Stimulated activated CD8-positive, alpha-beta memory T cell treated with anti-CD3 and anti-CD28 coated beads, Interleukin-12 subunit alpha, Interleukin-12 subunit beta, amount 100 ng/mL, for 24 hours (primary cell): ENCODE results near the gene SLC22A8.
A peak's percentile ranks its signal among the peaks of the same experiment; 100 is the strongest.
"Not testable (repeated sequence)": the region's sequence is repeated elsewhere in the genome, so short reads cannot be mapped to it uniquely, and the experiment has no call there.

ENCODE experiments used
- DNase-seq: peaks from one replicate; pipeline ENCODE4 v3.0.0-alpha.2; 2020; ENCODE audit errors: extremely low read depth

SLC22A8 gene, protein sequence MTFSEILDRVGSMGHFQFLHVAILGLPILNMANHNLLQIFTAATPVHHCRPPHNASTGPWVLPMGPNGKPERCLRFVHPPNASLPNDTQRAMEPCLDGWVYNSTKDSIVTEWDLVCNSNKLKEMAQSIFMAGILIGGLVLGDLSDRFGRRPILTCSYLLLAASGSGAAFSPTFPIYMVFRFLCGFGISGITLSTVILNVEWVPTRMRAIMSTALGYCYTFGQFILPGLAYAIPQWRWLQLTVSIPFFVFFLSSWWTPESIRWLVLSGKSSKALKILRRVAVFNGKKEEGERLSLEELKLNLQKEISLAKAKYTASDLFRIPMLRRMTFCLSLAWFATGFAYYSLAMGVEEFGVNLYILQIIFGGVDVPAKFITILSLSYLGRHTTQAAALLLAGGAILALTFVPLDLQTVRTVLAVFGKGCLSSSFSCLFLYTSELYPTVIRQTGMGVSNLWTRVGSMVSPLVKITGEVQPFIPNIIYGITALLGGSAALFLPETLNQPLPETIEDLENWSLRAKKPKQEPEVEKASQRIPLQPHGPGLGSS

DNA sequence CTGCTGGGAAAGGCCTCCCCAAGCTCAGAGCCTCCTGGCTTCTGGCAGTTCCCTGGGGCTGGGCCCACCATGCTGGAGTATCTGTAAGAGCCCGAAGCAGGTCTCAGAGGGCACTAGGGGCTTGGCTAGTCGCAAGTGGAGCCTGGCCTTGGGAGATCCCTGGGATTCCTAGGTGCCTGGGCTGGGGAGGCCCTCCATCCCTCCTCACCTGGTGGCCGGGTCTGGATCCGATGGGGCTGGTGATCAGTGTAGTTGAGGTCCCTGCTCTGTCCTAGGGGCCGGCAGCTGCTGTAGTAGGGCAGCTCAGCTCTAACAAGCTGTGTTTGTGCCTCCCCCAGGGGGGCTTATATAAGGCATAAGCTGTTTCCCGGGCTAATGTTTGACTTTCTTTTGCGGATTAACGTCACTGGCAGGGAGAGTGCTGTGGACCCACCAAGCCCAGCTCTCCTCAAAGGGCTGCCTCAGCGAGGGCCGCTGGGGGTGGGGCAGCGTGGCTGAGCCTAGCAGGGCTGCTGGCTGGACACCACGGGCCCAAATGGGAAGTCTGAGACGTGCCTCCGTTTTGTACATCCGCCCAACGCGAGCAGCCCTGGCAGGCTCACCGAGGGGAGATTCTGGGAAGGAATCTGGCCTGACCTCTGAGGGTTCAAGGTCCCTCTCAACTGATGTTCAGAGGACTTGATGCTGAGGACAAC is at the start of gene SLC22A8:
Gene SLC22A8, minus strand, starts transcription at position 321 of the 695 bp plus-strand sequence. CDS start 883 bp downstream, outside the sequence.
- DNase-seq = no peak

DNA sequence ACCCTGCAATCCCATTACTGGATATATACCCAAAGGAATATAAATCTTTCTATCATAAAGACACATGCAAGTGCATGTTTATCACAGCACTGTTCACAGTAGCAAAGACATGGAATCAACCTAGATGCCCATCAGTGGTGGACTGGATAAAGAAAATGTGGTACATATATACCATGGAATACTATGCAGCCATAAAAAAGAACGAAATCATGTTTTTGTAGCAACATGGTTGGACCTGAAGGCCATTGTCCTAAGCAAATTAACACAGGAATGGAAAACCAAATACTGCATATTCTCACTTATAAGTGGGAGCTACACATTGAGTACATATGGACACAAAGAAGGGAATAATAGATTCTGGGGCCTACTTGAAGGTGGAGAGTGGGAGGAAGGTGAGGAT is 30.6 kb upstream of the SLC22A8 start:
- not testable (repeated sequence) for DNase-seq

DNA sequence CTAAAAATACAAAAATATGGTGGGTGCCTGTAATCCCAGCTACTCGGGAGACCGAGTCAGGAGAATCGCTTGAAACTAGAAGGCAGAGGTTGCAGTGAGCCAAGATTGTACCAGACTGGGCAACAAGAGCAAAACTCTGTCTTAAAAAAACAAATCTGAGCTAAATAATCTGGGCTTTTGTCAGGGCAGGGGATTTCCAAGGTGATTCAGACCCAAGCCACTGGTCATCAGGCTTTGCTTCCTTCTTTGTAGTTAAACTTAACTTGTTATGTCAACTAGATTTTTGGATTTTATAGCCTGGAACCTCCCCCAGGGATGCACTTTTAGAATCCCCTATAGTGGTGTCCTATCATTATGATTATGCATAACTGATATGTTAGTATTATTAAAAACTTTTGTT is 27.0 kb upstream of the SLC22A8 start:
- DNase-seq = no peak

DNA sequence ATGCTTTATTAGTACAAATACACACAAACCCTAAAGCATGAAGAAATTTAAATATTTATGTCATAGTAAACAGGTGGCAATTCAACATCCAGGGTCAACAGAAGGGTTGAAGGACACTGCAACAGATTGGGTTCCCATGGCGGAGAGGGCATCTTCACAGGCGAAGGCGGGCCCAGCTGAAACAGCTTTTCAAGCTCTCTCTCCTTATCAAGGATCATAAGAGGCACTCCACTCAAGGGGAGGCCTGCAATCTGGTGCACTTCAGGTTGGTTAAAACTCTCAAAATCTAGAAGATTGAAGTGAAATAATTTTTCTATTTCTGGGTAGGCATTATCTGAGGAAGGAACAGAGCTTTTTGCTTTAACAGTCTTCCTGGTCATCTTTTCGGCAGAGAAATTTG is 16.8 kb upstream of the SLC22A8 start:
- DNase-seq = no peak

DNA sequence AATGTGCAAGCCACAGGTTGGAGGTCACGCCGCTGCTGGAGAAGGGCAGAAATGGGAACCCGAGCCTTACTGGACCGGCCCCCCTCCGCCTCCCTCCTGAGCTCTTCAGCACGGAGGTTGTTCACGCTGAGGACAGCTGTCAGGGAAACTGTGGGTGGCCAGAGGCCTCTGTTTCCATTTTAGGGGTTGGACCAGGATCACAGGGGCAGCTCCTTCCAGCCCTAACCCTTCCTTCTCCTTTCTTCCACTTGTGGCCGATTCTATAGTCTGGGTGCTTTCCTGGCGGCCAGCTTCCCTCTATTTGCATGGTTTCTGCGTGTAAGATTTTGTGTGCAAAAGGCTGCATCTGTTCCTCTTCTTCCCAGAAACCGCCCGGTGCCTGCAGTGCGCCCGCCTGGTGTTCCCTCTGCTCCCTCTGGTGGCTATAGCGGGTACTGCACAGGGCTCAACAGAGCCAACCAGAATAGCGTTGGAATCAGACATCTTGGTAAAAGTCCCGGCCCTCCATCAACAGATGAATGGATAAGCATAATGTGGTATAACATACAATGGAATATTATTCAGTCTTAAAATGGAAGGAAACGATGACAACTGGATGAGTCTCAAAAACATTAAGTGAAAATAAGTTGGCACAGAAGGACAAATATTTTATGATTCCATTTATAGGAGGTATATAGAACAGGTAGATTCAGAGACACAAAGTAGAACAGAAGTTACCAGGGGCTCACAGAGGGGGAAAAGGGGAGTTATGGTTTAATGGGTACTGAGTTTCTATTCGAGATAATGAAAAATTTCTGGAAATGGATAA is 8.4 kb upstream of the SLC22A8 start:
- DNase-seq = peak; percentile 56

DNA sequence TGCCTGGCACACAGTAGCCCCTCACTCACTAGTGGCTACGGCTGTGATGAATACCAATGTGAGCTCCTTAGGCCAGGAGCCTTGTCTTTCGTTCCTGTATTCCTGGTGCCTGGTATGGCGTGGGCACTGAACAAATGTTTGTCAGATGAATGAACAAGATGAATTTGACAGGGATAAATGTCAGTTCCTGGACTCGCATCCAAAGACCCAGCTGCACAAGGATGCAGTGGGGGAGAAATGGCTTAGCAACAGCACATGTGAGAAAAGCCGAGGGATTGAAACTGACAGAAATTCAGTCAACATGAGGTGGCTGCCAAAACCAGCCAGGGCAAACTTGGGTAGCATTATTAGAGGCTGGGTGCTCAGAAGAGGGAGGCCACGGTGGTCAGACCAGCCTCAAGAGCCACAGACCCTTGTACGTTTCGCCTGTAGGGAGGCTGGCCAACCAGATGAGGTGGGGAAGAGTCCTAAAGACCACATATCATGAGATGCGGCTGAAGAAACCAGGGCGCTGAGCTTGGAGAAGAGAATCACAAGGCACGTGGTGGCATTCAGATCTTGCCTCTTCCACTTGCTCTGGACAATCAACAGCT is 7.7 kb upstream of the SLC22A8 start:
- DNase-seq = no peak

DNA sequence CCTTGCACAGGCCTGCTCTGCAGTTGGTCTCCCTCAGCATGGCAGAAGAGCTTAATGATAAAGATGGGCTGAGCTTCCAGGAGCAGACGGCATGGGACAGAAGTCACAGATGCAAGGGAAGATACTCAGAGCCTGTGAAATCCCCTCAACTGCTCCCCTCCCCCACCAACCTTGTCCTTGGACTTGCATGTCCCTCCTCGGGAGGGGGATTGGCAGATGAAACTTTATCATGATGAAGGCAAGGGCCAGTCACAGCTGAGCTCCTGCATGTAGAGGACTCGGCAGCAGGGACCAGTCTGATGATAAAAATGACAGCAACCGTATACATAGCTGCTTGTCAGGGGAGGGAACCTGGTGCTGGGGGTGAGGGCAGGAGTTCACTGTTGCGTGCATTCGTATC is 6.8 kb upstream of the SLC22A8 start:
- DNase-seq = no peak

DNA sequence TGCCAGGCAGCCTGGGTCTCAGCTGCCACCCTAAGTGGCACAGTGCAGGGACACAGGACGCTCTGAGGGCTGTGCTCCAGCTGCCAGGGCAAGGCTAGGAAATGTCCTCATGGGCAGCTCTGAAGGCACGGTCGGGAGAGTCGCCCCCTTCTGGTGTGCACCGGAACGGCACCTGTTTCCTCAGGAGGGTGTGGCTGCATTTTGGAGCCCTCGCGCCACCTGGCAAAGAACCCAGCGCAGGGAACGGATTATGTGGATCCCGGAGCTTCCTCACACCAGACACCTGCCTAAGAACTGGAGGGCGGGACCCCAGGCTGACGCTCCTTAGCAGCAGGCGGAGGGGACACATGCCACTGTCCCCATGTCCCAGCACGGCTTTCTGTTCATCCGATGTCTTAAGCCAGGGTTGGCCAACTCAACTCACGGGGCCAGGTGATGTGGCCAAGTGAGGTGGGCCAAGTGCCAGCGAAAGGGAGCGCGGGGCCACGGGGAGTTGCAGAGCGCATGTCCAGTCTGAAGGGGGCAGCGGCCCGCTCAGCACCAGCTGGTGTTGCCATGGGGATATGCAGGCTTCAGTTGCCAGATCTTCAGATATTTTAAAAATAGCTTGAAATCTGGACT is 5.1 kb upstream of the SLC22A8 start:
- DNase-seq = no peak

DNA sequence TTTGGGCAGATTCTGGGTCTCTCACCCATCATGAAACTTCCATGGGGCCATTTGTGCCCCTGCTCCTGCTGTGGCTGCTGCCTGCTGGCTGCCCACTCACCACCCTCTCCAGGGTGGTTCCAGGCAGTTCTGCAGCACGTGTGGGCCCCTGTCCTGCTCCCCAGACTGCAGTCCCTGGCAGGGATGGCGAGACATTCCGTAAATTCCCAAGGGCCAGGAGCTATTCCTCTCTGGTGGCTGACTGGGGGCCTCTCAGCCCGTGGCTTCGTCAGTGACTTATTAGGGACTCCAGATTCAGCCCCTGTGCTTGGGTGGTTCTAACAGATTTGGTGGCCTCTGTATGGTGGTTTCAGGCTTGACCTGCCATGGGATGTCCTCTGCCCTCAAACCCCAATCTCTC is 3.9 kb upstream of the SLC22A8 start:
- DNase-seq = no peak

DNA sequence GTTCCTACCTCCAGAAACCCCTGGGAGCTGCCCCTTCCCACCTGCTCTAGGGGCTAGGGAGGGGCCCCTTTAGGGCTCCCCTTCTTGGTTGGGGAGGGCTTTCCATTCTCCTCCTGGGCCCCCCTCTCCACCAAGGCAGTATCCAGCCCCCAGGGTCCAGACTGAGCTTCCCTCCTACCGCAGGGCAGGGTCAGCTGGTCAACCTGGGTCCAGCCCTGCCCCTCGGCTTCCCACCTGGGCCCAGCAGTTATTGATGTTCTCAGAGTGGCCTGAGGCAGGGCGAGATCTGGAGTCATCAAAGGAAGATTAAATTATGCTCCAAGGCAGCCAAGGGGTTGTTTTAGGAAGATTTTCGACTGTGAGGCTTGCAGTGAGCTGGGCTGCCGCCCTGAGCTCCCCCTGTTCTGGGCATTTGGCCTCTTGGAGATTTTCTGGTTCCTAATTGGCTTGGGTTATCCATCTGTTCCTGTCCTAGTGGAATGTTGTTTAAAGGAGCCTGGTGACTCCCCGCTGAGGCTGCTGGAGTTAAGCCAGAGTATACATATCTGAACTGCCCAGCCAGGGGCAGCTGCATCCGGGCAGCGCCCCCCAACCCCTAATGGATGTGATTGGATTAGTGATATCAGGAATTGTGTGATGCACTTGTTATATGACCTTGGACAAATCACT is 1.8 kb upstream of the SLC22A8 start:
- DNase-seq = no peak

DNA sequence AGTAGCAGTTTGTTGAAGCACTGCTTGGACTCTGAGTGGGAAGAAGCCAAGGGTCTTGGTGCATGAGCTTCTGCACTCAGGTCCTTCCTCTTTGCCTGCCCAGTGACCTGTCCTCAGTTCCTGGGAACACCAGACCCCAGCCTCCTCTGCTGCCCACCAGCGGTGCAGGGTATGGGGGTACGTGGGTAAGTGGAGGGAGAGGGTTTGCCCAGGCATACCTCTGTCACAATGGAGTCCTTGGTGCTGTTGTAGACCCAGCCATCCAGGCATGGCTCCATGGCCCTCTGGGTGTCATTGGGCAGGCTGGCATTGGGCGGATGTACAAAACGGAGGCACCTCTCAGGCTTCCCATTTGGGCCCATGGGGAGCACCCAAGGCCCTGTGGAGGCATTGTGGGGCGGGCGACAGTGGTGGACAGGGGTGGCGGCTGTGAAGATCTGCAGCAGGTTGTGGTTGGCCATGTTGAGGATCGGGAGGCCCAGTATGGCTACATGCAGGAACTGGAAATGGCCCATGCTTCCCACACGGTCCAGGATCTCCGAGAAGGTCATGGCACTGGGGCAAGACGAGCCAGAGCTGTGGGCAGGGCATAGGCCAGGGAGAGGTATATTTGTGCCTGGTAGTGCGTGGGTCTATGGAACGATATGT is 1.1 kb downstream of the SLC22A8 start:
- DNase-seq = no peak

DNA sequence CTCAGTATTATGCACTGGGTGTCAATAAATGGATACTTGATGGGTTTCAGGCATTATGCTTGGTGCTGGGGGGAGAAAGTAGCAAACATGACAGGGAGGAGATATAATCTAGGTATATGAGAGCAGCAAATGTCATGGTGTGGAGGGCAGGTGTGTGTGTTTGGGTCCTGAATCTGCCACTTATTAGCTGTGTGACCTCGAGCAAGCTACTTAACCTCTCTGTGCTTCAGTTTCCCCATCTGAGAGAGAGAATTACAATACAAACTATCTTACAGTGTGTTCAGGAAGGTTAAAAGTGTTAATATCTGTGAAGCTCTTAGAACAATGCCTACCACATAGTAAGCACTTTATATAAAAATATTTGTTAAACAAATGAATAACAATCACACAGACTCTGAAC is 2.8 kb downstream of the SLC22A8 start:
- no peak for DNase-seq

DNA sequence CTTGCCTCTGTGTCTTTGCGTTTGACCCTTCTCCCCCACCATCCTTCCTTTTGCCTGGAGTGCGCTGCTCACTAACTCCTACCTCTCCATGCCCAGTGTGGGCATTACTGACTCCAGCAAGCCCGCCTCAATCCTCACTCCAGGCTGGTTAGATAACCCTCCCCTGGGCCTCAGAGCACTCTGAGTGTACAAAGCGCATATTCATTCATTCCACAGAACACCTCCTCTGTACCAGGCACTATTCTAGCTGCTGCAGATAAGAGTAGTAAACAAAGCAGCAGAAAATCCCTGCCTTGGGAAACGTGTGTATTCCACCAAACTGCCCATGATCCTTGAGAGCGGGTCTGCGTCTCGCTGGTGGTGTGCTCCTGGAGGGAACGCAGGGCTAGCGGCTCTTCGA is 3.2 kb downstream of the SLC22A8 start:
- DNase-seq = no peak

DNA sequence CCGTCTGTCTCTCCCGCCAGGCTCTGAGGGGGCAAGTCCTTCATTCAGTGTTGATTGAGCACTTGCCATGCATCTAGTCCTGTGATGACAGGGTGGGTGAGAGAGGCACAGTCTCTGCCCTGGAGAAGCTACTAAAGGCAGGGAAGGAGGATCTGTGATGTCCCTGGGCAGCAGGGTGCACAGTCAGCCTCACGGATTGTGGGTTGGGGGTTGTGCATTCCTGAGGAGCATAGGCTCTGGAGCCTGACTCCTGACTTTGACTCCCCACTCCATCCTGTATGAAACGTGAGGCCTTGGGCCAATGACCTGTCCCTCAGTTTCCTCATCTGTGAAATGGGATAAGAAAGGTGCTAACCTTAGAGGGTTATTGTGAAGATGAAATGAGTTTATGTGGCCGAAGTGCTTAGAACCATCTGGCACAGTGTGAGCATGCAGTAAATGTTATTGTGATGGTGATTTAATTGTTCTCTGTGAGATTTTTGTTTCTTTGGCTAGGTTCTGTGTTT is 4.7 kb downstream of the SLC22A8 start:
- DNase-seq = no peak

DNA sequence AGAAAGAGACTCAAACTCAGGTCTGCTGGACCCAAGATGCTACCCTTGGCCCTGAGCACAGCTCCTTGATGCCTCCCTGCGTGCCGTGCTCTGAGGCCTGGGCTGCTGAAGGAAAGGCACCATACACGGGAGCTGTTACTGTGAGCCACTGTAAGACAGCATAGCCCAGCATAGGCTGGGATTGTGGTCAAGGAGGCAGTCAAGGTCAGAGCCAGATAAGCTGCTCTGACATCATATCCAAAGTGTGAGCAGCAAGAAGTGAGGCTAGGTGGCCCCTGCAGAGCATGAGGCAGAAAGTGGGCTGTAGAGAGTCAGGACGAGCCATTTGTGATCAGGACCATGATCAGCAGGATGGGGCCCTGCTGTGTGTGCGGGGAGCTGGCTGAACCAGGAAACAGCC is 7.7 kb downstream of the SLC22A8 start:
- DNase-seq = no peak

DNA sequence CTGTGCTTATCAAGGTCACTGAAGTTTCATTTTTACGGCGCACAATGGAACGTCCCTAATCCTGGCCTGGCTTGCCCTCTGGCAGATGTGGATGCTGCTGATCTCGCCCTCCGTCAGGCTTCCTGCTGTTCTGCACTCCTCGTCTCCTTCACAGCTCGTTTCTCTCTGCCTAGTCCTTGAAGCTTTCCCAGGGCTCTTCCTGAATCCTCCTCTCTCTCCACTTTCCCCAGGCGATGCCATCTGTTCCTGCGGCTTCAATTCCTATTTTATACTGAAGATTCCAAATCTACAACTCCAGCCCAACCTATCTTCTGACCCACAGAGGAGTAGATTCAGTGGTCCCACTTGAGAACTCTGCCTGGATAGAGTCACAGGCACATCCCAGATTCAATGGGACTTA is 14.2 kb downstream of the SLC22A8 start:
- no peak for DNase-seq

DNA sequence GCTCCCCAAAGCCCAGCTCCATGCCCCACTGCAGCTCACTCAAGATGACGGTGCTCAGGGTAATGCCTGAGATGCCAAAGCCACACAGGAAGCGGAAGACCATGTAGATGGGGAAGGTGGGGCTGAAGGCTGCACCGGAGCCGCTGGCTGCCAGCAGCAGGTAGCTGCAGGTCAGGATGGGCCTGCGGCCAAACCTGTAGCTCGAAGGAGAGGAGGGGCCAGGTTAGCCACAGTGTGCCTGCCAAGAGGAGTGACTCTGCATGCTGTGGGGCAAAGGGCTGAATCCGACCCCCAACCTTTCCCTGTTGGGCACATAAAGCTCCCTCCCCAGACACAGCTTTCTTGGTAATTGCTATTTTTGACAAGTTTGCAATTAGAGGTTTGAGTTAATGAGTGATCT is 16.0 kb downstream of the SLC22A8 start:
- DNase-seq = no peak

DNA sequence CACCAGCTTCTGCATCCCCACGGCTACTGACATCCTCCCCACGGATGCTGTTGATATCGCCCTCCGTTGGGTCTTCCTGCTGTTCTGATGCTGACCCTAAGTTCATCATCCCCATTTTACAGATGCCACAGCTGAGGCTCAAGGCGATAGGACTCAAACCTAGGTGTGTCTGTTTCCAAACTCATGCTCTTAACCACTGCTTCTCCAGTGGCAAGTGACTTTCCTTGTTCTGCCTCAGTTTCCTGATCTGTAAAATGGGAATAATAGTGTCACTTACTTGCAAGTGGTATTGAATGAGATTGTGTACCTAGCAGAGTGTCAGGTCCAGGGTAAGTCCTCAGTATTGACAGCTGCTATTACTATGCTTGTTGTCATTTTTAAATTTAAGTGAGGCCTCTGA is 16.5 kb downstream of the SLC22A8 start:
- DNase-seq = no peak

DNA sequence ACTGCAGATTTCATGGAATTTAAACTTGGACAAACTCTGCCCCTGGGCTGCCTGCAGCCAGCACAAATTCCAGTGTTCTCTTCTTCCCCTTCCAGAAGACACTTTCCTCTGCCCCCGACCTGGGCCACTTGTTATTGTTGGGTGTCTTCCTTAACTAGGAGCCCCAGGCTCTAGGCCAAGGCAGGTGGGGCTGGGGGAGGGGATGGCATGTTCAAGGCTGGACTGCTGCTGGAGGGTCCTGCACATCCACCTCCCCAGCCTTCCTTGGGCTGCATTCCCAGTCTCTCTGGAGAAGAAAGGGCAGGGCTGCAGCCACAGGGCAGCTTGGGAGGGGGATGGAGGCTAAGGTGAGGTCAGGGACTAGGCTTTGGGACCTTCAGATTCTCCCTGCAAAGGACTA is 19.4 kb downstream of the SLC22A8 start:
- DNase-seq = no peak

DNA sequence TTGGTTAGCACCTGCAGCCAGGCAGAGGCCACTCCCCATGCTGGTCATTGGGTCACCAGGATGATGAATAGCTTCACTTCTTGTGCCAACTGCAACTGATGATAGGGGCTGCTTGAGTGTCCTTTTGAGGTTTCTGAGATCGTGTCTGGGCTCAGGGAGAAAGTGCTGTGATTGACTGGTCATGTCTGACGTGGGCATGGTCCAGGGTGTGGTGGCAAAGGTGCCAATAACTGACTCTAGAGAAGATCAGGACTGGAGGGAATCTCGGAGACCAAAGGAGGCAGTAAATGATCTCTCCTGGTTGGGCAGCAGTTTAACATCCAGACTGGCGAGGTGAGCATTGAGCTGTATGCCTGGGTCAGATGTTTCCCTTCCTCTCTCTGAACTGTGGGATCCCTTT is 20.9 kb downstream of the SLC22A8 start:
- no peak for DNase-seq
